22Rv1 (cell line): ENCODE measurements around the gene MERTK.

Source experiments
- H3K27ac ChIP-seq: fragments of 450-650 bp; 2 replicates; pipeline ENCODE4 v1.5.1; 2017
- ZFX ChIP-seq: fragments of 450-650 bp; IDR thresholded peaks from 2 replicates; pipeline ENCODE4 v1.6.1; 2017; ENCODE audit warnings: antibody characterized with exemption, borderline replicate concordance
- TF ChIP-seq, protein P1 (sequence below): fragments of 450-650 bp; IDR thresholded peaks from 2 replicates; pipeline ENCODE4 v1.5.1; 2017; ENCODE audit warnings: mild to moderate bottlenecking

The MERTK gene

DNA sequence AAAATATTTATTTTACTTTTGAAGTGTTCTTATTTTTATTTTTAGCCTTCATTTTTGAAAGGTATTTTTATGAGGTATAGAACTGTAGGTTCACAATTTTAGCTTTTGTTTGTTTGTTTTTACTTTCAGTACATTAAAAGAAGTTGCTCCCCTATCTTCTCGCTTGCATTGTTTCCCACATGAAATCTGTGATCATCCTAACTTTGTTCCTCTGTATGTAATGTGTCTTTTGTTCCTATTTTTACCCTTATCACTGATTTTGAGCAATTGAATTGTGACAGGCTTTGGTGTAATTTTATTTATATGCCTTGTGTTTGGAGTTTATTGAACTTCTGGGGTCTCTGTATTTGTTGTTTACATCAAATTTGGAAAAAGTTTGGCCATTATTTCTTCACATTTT is 78.8 kb downstream of the MERTK start:
- TF ChIP-seq, protein P1, sequence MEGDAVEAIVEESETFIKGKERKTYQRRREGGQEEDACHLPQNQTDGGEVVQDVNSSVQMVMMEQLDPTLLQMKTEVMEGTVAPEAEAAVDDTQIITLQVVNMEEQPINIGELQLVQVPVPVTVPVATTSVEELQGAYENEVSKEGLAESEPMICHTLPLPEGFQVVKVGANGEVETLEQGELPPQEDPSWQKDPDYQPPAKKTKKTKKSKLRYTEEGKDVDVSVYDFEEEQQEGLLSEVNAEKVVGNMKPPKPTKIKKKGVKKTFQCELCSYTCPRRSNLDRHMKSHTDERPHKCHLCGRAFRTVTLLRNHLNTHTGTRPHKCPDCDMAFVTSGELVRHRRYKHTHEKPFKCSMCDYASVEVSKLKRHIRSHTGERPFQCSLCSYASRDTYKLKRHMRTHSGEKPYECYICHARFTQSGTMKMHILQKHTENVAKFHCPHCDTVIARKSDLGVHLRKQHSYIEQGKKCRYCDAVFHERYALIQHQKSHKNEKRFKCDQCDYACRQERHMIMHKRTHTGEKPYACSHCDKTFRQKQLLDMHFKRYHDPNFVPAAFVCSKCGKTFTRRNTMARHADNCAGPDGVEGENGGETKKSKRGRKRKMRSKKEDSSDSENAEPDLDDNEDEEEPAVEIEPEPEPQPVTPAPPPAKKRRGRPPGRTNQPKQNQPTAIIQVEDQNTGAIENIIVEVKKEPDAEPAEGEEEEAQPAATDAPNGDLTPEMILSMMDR, result no peak
- no peak for TF ChIP-seq ZFX
- H3K27ac ChIP-seq, result no peak overlapping the region

- no peak overlapping the region for H3K27ac ChIP-seq
- TF ChIP-seq ZFX, result no peak
- TF ChIP-seq, protein P1, result no peak
Observed at GRCh38 chr2:111978452-111979170, 80.2 kb downstream of the MERTK start.

- H3K27ac ChIP-seq, result no peak overlapping the region
- TF ChIP-seq, protein P1, result no peak
- TF ChIP-seq ZFX, result no peak
Observed at GRCh38 chr2:111981666-111982065, 83.3 kb downstream of the MERTK start.

GRCh38 chr2:111982822-111983221 is 84.4 kb downstream of the MERTK start:
- TF ChIP-seq ZFX, result no peak
- TF ChIP-seq, protein P1, result no peak

DNA sequence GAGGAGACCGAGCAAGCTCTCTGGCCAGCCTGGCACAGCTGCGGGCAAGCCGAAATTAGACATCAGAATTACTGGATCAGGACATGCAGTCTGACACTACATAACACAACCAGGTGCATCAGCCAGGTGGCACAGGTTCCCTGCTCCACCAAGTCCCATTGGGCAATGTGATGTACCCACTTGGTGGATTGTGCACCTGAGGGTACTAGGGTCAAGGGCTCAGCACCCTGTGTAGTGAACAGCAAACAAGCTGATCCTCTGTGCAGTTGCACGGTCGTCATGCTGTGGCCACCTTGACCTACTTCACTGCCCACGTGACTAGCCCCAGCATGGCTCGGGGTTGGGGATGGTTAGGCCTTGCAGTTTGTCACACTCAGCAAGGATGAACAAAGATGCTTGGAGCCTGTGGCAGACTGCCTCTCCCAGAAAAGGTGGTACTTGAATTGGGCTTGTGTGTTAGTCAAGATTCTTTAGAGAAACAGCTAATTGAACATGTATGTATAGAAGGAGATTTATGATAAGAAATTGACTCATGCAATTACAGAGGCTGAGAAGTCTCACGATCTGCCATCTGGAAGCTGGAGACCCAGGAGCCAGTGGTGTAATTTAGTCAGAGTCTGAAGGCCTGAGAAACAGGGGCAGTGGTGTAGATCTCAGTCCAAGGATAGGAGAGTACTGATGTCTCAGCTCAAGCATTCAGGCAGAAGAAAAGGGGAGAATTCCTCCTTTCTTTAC is 85.2 kb downstream of the MERTK start:
- no peak overlapping the region for H3K27ac ChIP-seq
- TF ChIP-seq ZFX, result no peak
- TF ChIP-seq, protein P1, result no peak

More at GRCh38 chr2:111982822-111983221, 84.4 kb downstream of the MERTK start:
- no peak overlapping the region for H3K27ac ChIP-seq

- H3K27ac ChIP-seq, result no peak overlapping the region
- TF ChIP-seq, protein P1, result no peak
- TF ChIP-seq ZFX, result no peak
Observed at GRCh38 chr2:111984213-111984604, 85.8 kb downstream of the MERTK start.

- H3K27ac ChIP-seq, result no peak overlapping the region
- TF ChIP-seq, protein P1, result no peak
- no peak for TF ChIP-seq ZFX
Observed at GRCh38 chr2:111985514-111985913, 87.1 kb downstream of the MERTK start.
